ENCODE results near the gene NR1H2. TPM values are rescaled to one million over a fixed set of nuclear protein-coding genes. Genes with fewer than 3 reads are reported as not detected.

NR1H2 gene
- total and polyA plus RNA-seq, 4 donors, result 52.5 to 114 (median 99.9) TPM

GRCh38 chr19:50419022-50419579 is 42.8 kb downstream of the NR1H2 start:
- H3K4me1 ChIP-seq (ENCODE audit: control insufficient read depth in 5 of 5, insufficient read depth in 5 of 5, low read length in 5 of 5), result peaks cover 0 to 4% (median 0%) of the 10 kb centered on the region in 5 donors
- DNase-seq (no peak), ATAC-seq (ENCODE audit: insufficient read depth, low FRiP score) (no peak)
- H3K9me3 ChIP-seq (ENCODE audit: control insufficient read depth in 4 of 4, insufficient read depth in 3 of 4, low read length in 3 of 4), result no peaks in the 10 kb centered on the region
- H3K27me3 ChIP-seq (ENCODE audit: control insufficient read depth in 3 of 3, insufficient read depth in 3 of 3, low read length in 2 of 3), result peaks cover 0 to 14% (median 12%) of the 10 kb centered on the region in 3 donors
- H3K36me3 ChIP-seq (ENCODE audit: control insufficient read depth in 4 of 4, insufficient read depth in 4 of 4, low read length in 4 of 4), result no peaks in the 10 kb centered on the region
- TF ChIP-seq, protein P1, sequence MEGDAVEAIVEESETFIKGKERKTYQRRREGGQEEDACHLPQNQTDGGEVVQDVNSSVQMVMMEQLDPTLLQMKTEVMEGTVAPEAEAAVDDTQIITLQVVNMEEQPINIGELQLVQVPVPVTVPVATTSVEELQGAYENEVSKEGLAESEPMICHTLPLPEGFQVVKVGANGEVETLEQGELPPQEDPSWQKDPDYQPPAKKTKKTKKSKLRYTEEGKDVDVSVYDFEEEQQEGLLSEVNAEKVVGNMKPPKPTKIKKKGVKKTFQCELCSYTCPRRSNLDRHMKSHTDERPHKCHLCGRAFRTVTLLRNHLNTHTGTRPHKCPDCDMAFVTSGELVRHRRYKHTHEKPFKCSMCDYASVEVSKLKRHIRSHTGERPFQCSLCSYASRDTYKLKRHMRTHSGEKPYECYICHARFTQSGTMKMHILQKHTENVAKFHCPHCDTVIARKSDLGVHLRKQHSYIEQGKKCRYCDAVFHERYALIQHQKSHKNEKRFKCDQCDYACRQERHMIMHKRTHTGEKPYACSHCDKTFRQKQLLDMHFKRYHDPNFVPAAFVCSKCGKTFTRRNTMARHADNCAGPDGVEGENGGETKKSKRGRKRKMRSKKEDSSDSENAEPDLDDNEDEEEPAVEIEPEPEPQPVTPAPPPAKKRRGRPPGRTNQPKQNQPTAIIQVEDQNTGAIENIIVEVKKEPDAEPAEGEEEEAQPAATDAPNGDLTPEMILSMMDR (IDR thresholded peaks at IDR 0.05; ENCODE audit: control extremely low read depth, extremely low read depth), result no peak
- 12 to 20% methylated on average over 14 of the region's 14 CpGs for WGBS, 2 donors
- no peak overlapping the region for H3K27ac ChIP-seq (ENCODE audit: low read depth in 1 of 2, low read length in 1 of 2)
- no peak overlapping the region for H3K4me3 ChIP-seq
- peak overlapping the region in 1 of 2 donors; percentile 5 for H3K9ac ChIP-seq (ENCODE audit: insufficient read depth in 1 of 2, low read length in 2 of 2)

DNA sequence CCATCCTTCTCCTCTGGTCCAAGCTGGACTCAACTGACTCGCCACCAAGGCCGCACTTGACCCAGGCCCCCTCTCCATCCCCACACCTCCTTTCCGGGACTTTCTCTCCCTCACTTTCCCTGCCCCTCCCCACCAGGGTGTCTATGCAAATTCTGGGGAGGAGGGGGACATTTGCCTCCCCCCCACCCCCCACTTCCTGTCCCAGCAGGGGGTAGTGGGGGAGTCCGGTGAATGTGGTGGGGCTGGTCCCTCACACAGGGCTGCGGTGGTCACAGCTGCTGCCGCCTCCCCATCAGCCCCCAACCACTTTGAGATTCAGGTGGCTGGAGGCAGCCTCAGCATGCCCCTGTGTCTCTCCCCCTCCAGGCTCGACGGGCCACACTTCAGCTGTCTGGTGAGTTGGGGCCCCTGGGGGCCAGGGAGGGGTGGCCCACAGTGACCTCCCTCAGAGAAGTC is 43.4 kb downstream of the NR1H2 start:
- WGBS, 2 donors, result 16 to 22% methylated on average over 7 to 8 of the region's 8 CpGs

DNA sequence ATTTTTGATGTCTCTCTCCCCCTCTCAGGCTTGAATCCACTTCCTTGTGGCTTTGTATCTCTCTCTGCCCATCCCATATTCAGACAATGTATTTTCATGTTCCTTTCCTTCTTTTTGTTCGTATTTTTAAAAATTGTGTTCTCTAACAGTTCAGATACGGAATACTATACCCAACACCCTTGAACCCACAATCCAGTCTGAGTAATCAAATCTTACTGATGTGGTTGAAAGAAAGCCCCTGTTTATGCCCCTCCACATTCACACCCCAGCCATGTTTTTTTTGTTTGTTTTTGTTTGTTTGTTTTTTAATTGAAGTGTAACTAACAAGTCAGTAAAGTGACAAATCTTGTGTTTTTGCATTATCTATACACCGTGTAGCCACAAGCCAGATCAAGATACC is 43.9 kb downstream of the NR1H2 start:
- 35 to 41% methylated on average over 3 of the region's 3 CpGs for WGBS, 2 donors
- no peaks in the 10 kb centered on the region for H3K9me3 ChIP-seq (ENCODE audit: control insufficient read depth in 4 of 4, insufficient read depth in 3 of 4, low read length in 3 of 4)
- DNase-seq (no peak), ATAC-seq (ENCODE audit: insufficient read depth, low FRiP score) (no peak)
- H3K36me3 ChIP-seq (ENCODE audit: control insufficient read depth in 4 of 4, insufficient read depth in 4 of 4, low read length in 4 of 4), result no peaks in the 10 kb centered on the region
- H3K4me3 ChIP-seq, result no peak overlapping the region
- H3K4me1 ChIP-seq (ENCODE audit: control insufficient read depth in 5 of 5, insufficient read depth in 5 of 5, low read length in 5 of 5), result peaks cover 0 to 4% (median 0%) of the 10 kb centered on the region in 5 donors
- H3K27ac ChIP-seq (ENCODE audit: low read depth in 1 of 2, low read length in 1 of 2), result no peak overlapping the region
- TF ChIP-seq, protein P1 (IDR thresholded peaks at IDR 0.05; ENCODE audit: control extremely low read depth, extremely low read depth), result no peak
- peaks cover 0 to 14% (median 12%) of the 10 kb centered on the region in 3 donors for H3K27me3 ChIP-seq (ENCODE audit: control insufficient read depth in 3 of 3, insufficient read depth in 3 of 3, low read length in 2 of 3)
- no peak overlapping the region for H3K9ac ChIP-seq (ENCODE audit: insufficient read depth in 1 of 2, low read length in 2 of 2)

More for the DNA sequence above, 43.4 kb downstream of the NR1H2 start:
- TF ChIP-seq, protein P1 (IDR thresholded peaks at IDR 0.05; ENCODE audit: control extremely low read depth, extremely low read depth), result no peak
- ATAC-seq (ENCODE audit: insufficient read depth, low FRiP score) (no peak), DNase-seq (no peak)
- Histone ChIP-seq H3K27ac (ENCODE audit: low read depth in 1 of 2, low read length in 1 of 2) (no peak overlapping the region), H3K9ac (ENCODE audit: insufficient read depth in 1 of 2, low read length in 2 of 2) (no peak overlapping the region), H3K4me3 (no peak overlapping the region), H3K4me1 (ENCODE audit: control insufficient read depth in 5 of 5, insufficient read depth in 5 of 5, low read length in 5 of 5) (peaks cover 0 to 4% (median 0%) of the 10 kb centered on the region in 5 donors), H3K36me3 (ENCODE audit: control insufficient read depth in 4 of 4, insufficient read depth in 4 of 4, low read length in 4 of 4) (no peaks in the 10 kb centered on the region), H3K27me3 (ENCODE audit: control insufficient read depth in 3 of 3, insufficient read depth in 3 of 3, low read length in 2 of 3) (peaks cover 0 to 14% (median 12%) of the 10 kb centered on the region in 3 donors), H3K9me3 (ENCODE audit: control insufficient read depth in 4 of 4, insufficient read depth in 3 of 4, low read length in 3 of 4) (no peaks in the 10 kb centered on the region)

Measured in lung (tissue), 12 donors.